Natural killer cell (primary cell): ENCODE results near the gene SLIT1. TPM values are rescaled to one million over a fixed set of nuclear protein-coding genes. Genes with fewer than 3 reads are reported as not detected.

Experiments used
- ATAC-seq, 3 donors: fragments of 150-1000 bp in 2 of 3; fragments of 200-7000 bp in 1 of 3; cut with Tn5 transposase; 1 replicate in 1 of 3; 2 replicates in 2 of 3; pipeline ENCODE4 v1.10.0; 2021; ENCODE audit warnings: mild to moderate bottlenecking in 2 of 3, moderate library complexity in 2 of 3
- DNase-seq, 2 donors: peaks; one replicate each; pipeline versions ENCODE4 v3.0.0 to v3.0.0-alpha.2; 2013 to 2021; ENCODE audit warnings: mixed read lengths in 1 of 2
- H3K27ac ChIP-seq: one replicate; pipeline ENCODE4 v1.5.1; 2013; ENCODE audit warnings: mild to moderate bottlenecking, low read length
- H3K27me3 ChIP-seq: one replicate; pipeline ENCODE4 v1.6.1; 2013; ENCODE audit warnings: low read length; ENCODE audit not compliant: control insufficient read depth, insufficient read depth
- H3K36me3 ChIP-seq: one replicate; pipeline ENCODE4 v1.6.1; 2013; ENCODE audit warnings: low read length; ENCODE audit not compliant: control insufficient read depth, insufficient read depth
- H3K4me1 ChIP-seq: one replicate; pipeline ENCODE4 v1.6.1; 2013; ENCODE audit warnings: low read length; ENCODE audit not compliant: control insufficient read depth, insufficient read depth
- H3K4me3 ChIP-seq: one replicate; pipeline ENCODE4 v1.5.1; 2013; ENCODE audit warnings: low read length
- H3K9me3 ChIP-seq: one replicate; pipeline ENCODE4 v1.6.1; 2013; ENCODE audit warnings: low read length; ENCODE audit not compliant: control insufficient read depth, insufficient read depth
- H3K27ac Mint-ChIP-seq, 2 donors: one replicate each; pipeline ENCODE4 v1.8.0; 2022; ENCODE audit warnings: mild to moderate bottlenecking in 2 of 2, mixed read lengths in 2 of 2, moderate library complexity in 1 of 2
- H3K27me3 Mint-ChIP-seq, 2 donors: one replicate each; pipeline ENCODE4 v1.8.0; 2022; ENCODE audit warnings: low read depth in 2 of 2, mixed read lengths in 2 of 2
- H3K36me3 Mint-ChIP-seq: one replicate; pipeline ENCODE4 v1.8.0; 2022; ENCODE audit warnings: mixed read lengths
- H3K4me1 Mint-ChIP-seq, 2 donors: one replicate each; pipeline ENCODE4 v1.8.0; 2022; ENCODE audit warnings: mixed read lengths in 2 of 2
- H3K4me3 Mint-ChIP-seq: one replicate; pipeline ENCODE4 v1.8.0; 2022; ENCODE audit warnings: mild to moderate bottlenecking, moderate library complexity, mixed read lengths
- H3K9me3 Mint-ChIP-seq, 2 donors: one replicate each; pipeline ENCODE4 v1.8.0; 2022; ENCODE audit warnings: mixed read lengths in 2 of 2
- CTCF ChIP-seq: fragments of 200-600 bp; IDR thresholded peaks from one replicate; pipeline ENCODE4 v1.8.0; 2022; ENCODE audit warnings: antibody characterized with exemption
- WGBS: methylation state at CpG from one replicate; pipeline ENCODE4 v1.1.7; 2013; ENCODE audit warnings: missing lambda C conversion rate; ENCODE audit not compliant: insufficient coverage; 5-methylcytosine and 5-hydroxymethylcytosine counted together
- intact Hi-C: fragments of 100-400 bp; cut with micrococcal nuclease; formaldehyde crosslinking; loops from one replicate; pipeline ENCODE4 v1.14.2; 2022
- total RNA-seq, 4 donors: library from RNA; stranded (reverse); fragments of 120-200 nt in 1 of 4; gene quantifications; one replicate each; pipeline versions ENCODE4 v1.2.3 to v1.2.4, GENCODE V29; 2013 to 2022

The SLIT1 gene
- total RNA-seq, 3 donors from 2014 or later (not counting 1 experiment from before 2014, with no cell fraction given), result 0.28 to 1.5 (median 1.1) TPM

- TF ChIP-seq CTCF, result no peak
- Mint-ChIP-seq H3K27me3 (no peaks in the 10 kb centered on the region), H3K4me3 (no peak overlapping the region), H3K4me1 (no peaks in the 10 kb centered on the region), H3K27ac (no peak overlapping the region), H3K36me3 (no peaks in the 10 kb centered on the region), H3K9me3 (no peaks in the 10 kb centered on the region)
- 92% methylated on average over 14 of the region's 14 CpGs for WGBS
- Histone ChIP-seq H3K36me3 (no peaks in the 10 kb centered on the region), H3K4me1 (no peaks in the 10 kb centered on the region), H3K27me3 (no peaks in the 10 kb centered on the region), H3K27ac (no peak overlapping the region), H3K9me3 (no peaks in the 10 kb centered on the region), H3K4me3 (no peak overlapping the region)
- DNase-seq (no peak), ATAC-seq (no peak)
- intact Hi-C loops, result no loop called here
Observed at GRCh38 chr10:97059006-97059871, 126.5 kb downstream of the SLIT1 start.

DNA sequence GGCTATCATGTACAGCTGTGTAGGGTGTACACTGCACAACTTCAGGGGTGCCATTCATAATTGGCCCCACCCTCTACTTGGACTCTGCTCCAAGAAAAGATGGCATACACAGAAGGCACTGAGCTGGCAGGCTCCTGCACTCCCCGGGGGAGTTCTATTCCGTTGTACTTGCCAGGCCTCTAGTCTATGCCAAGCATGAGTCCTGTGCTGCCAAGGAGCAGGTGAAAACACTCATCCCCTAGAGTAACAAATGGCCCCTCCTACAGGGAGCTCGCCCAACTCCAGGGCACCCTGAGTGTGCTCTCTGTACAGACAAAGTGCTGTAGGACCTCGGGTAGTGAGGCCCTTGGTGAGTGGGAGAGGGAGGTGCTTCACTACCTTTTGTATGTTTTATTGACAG lies 127.2 kb downstream of the SLIT1 start:
- H3K9me3 ChIP-seq, result no peaks in the 10 kb centered on the region
- Mint-ChIP-seq H3K4me3 (no peak overlapping the region), H3K4me1 (no peaks in the 10 kb centered on the region), H3K27me3 (no peaks in the 10 kb centered on the region), H3K9me3 (no peaks in the 10 kb centered on the region), H3K36me3 (no peaks in the 10 kb centered on the region), H3K27ac (no peak overlapping the region)
- no peaks in the 10 kb centered on the region for H3K36me3 ChIP-seq
- no peak for ATAC-seq
- no peak for TF ChIP-seq CTCF
- no peaks in the 10 kb centered on the region for H3K27me3 ChIP-seq
- DNase-seq, result no peak
- WGBS, result 81% methylated on average over 4 of the region's 4 CpGs
- H3K4me1 ChIP-seq, result no peaks in the 10 kb centered on the region
- H3K27ac ChIP-seq, result no peak overlapping the region
- intact Hi-C loops, result no loop called here
- no peak overlapping the region for H3K4me3 ChIP-seq

GRCh38 chr10:97057491-97058235 lies 128.1 kb downstream of the SLIT1 start:
- DNase-seq (no peak), ATAC-seq (no peak)
- Mint-ChIP-seq H3K36me3 (no peaks in the 10 kb centered on the region), H3K9me3 (no peaks in the 10 kb centered on the region), H3K27me3 (peaks cover 0 to 4% of the 10 kb centered on the region in 2 donors), H3K4me3 (no peak overlapping the region), H3K27ac (no peak overlapping the region), H3K4me1 (no peaks in the 10 kb centered on the region)
- intact Hi-C loops, result no loop called here
- H3K9me3 ChIP-seq, result no peaks in the 10 kb centered on the region
- no peaks in the 10 kb centered on the region for H3K27me3 ChIP-seq
- H3K36me3 ChIP-seq, result no peaks in the 10 kb centered on the region
- H3K4me3 ChIP-seq, result no peak overlapping the region
- no peak overlapping the region for H3K27ac ChIP-seq
- TF ChIP-seq CTCF, result no peak
- H3K4me1 ChIP-seq, result no peaks in the 10 kb centered on the region
- WGBS, result 90% methylated on average over 7 of the region's 9 CpGs
